Measurements from ENCODE around the gene PON2.

The PON2 gene

GRCh38 chr7:95454438-95455045 lies 19.7 kb upstream of the PON2 start:
- DNase-seq (ENCODE audit: low read depth) = no peak
- H3K4me3 ChIP-seq (ENCODE audit: low read depth, low read length) = no peak overlapping the region

- no peak for DNase-seq (ENCODE audit: low read depth)
- no peak overlapping the region for H3K4me3 ChIP-seq (ENCODE audit: low read depth, low read length)
Measured at GRCh38 chr7:95446618-95447017, 11.8 kb upstream of the PON2 start.

- DNase-seq (ENCODE audit: low read depth) = no peak
- no peak overlapping the region for H3K4me3 ChIP-seq (ENCODE audit: low read depth, low read length)
Measured at GRCh38 chr7:95444796-95445195, 10.0 kb upstream of the PON2 start.

- no peak overlapping the region for H3K4me3 ChIP-seq (ENCODE audit: low read depth, low read length)
- no peak for DNase-seq (ENCODE audit: low read depth)
Measured at GRCh38 chr7:95441042-95441823, 6.4 kb upstream of the PON2 start.

- H3K4me3 ChIP-seq (ENCODE audit: low read depth, low read length) = no peak overlapping the region
- DNase-seq (ENCODE audit: low read depth) = no peak
Measured at GRCh38 chr7:95440394-95441038, 5.7 kb upstream of the PON2 start.

- H3K4me3 ChIP-seq (ENCODE audit: low read depth, low read length) = no peak overlapping the region
- no peak for DNase-seq (ENCODE audit: low read depth)
Measured at GRCh38 chr7:95436407-95436806, 1.6 kb upstream of the PON2 start.

GRCh38 chr7:95435422-95435780 lies 573 bp upstream of the PON2 start:
- no peak for DNase-seq (ENCODE audit: low read depth)
- peak overlapping the region; percentile 69 for H3K4me3 ChIP-seq (ENCODE audit: low read depth, low read length)

GRCh38 chr7:95433952-95434556 lies 774 bp downstream of the PON2 start:
- DNase-seq (ENCODE audit: low read depth) = no peak
- peak overlapping the region; percentile 69 for H3K4me3 ChIP-seq (ENCODE audit: low read depth, low read length)

GRCh38 chr7:95433129-95433528 lies 1.7 kb downstream of the PON2 start:
- no peak overlapping the region for H3K4me3 ChIP-seq (ENCODE audit: low read depth, low read length)
- DNase-seq (ENCODE audit: low read depth) = no peak

- no peak overlapping the region for H3K4me3 ChIP-seq (ENCODE audit: low read depth, low read length)
- no peak for DNase-seq (ENCODE audit: low read depth)
Measured at GRCh38 chr7:95432606-95433005, 2.2 kb downstream of the PON2 start.

GRCh38 chr7:95430864-95431263 lies 4.0 kb downstream of the PON2 start:
- H3K4me3 ChIP-seq (ENCODE audit: low read depth, low read length) = no peak overlapping the region
- DNase-seq (ENCODE audit: low read depth) = peak; percentile 81

- DNase-seq (ENCODE audit: low read depth) = no peak
- H3K4me3 ChIP-seq (ENCODE audit: low read depth, low read length) = no peak overlapping the region
Measured at GRCh38 chr7:95429241-95429990, 5.4 kb downstream of the PON2 start.

- H3K4me3 ChIP-seq (ENCODE audit: low read depth, low read length) = no peak overlapping the region
- no peak for DNase-seq (ENCODE audit: low read depth)
Measured at GRCh38 chr7:95427914-95428516, 6.8 kb downstream of the PON2 start.

- DNase-seq (ENCODE audit: low read depth) = no peak
- no peak overlapping the region for H3K4me3 ChIP-seq (ENCODE audit: low read depth, low read length)
Measured at GRCh38 chr7:95427166-95427565, 7.7 kb downstream of the PON2 start.

GRCh38 chr7:95425694-95426093 lies 9.1 kb downstream of the PON2 start:
- no peak overlapping the region for H3K4me3 ChIP-seq (ENCODE audit: low read depth, low read length)
- no peak for DNase-seq (ENCODE audit: low read depth)

GRCh38 chr7:95424716-95425115 lies 10.1 kb downstream of the PON2 start:
- DNase-seq (ENCODE audit: low read depth) = no peak
- H3K4me3 ChIP-seq (ENCODE audit: low read depth, low read length) = no peak overlapping the region

- DNase-seq (ENCODE audit: low read depth) = no peak
Measured at GRCh38 chr7:95421847-95422444, 12.9 kb downstream of the PON2 start.

GRCh38 chr7:95421000-95421846 lies 13.6 kb downstream of the PON2 start:
- peak; percentile 16 for DNase-seq (ENCODE audit: low read depth)

More at GRCh38 chr7:95421847-95422444, 12.9 kb downstream of the PON2 start:
- H3K4me3 ChIP-seq (ENCODE audit: low read depth, low read length) = no peak overlapping the region

More at GRCh38 chr7:95421000-95421846, 13.6 kb downstream of the PON2 start:
- no peak overlapping the region for H3K4me3 ChIP-seq (ENCODE audit: low read depth, low read length)
